ENCODE measurements around the gene WRNIP1. TPM values are rescaled to one million over a fixed set of nuclear protein-coding genes. Genes with fewer than 3 reads are reported as not detected.

The WRNIP1 gene
- total and polyA plus RNA-seq, 12 donors, result 27.7 to 82.2 (median 53.8) TPM

DNA sequence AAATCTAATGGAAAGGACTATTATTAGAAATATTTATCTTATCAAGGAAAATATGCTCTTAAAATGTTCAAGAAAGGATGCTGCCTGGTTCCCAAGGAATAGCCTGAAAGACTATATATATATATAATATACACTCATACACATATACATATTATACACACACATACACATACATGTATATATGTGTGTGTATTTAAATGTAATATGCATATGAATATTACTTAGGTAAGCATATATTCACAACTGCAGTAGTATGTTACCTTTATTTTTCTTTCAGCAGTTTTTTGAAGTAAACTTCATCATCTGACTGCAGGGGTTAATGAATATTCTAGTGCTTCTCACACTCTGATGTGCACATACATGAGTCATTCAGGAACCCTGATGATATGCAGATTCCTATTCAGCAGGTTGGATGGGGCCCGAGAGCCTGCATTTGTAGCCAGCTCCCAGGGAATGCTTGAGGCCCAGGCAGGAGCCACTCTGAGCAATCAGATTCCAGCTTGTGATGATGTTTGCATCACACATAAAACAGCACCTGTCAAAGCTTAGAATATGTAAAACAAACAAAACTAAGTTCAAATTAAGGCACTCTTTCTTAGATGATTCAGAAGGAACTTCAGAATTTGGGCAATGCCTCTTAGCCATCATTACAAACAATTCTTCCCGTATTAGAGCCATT is 30.6 kb upstream of the WRNIP1 start:
- no peak for TF ChIP-seq POLR2A (IDR thresholded peaks at IDR 0.05)
- no peak for TF ChIP-seq CTCF (IDR thresholded peaks at IDR 0.05)
- Histone ChIP-seq H3K27me3 (no peaks in the 10 kb centered on the region), H3K4me1 (replicated peaks in 1 of 2) (peaks cover 0 to 5% of the 10 kb centered on the region in 2 donors), H3K36me3 (replicated peaks in 1 of 2) (no peaks in the 10 kb centered on the region), H3K9me3 (replicated peaks in 1 of 3) (no peaks in the 10 kb centered on the region), H3K27ac (no peak overlapping the region), H3K4me3 (no peak overlapping the region)
- intact Hi-C loops (cut with DNase I), result loop anchor here in 1 of 2 donors (10.0 kb wide), 1 partner anchor 1140 kb away; no protein-coding TSS in a partner anchor
- 86 to 98% (median 89%) methylated on average over 2 of the region's 2 CpGs for WGBS, 4 donors
- DNase-seq, result no peak

DNA sequence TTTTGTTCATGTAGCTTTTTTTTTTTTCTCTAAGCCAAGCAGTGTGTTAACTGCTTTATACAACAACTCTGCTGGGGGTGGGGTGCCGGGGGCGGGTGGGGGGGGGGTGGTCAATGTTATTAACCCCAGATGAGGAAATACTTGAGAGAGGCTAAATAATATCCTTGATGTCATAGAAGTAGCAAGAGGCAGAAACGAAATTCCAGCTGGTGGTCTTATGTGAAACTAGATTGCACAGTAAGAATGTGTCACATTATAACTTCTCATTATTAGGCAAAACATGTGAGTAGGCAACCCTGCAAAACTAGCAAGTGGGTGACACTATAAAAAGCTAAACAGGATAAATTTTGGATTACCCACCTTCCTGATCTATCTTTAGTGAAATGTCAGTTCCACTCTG is 27.3 kb upstream of the WRNIP1 start:
- H3K27ac ChIP-seq, result no peak overlapping the region
- DNase-seq, result no peak
- H3K36me3 ChIP-seq (replicated peaks in 1 of 2), result no peaks in the 10 kb centered on the region
- H3K27me3 ChIP-seq, result no peaks in the 10 kb centered on the region
- H3K4me1 ChIP-seq (replicated peaks in 1 of 2), result peaks cover 0 to 2% of the 10 kb centered on the region in 2 donors
- H3K4me3 ChIP-seq, result no peak overlapping the region
- TF ChIP-seq CTCF (IDR thresholded peaks at IDR 0.05), result no peak
- no peak for TF ChIP-seq POLR2A (IDR thresholded peaks at IDR 0.05)
- H3K9me3 ChIP-seq (replicated peaks in 1 of 3), result no peaks in the 10 kb centered on the region
- 40 to 56% (median 46%) methylated on average over 3 of the region's 3 CpGs for WGBS, 4 donors
- intact Hi-C loops (cut with DNase I), result loop anchor here in 1 of 2 donors (10.0 kb wide), 1 partner anchor 1143 kb away; no protein-coding TSS in a partner anchor

DNA sequence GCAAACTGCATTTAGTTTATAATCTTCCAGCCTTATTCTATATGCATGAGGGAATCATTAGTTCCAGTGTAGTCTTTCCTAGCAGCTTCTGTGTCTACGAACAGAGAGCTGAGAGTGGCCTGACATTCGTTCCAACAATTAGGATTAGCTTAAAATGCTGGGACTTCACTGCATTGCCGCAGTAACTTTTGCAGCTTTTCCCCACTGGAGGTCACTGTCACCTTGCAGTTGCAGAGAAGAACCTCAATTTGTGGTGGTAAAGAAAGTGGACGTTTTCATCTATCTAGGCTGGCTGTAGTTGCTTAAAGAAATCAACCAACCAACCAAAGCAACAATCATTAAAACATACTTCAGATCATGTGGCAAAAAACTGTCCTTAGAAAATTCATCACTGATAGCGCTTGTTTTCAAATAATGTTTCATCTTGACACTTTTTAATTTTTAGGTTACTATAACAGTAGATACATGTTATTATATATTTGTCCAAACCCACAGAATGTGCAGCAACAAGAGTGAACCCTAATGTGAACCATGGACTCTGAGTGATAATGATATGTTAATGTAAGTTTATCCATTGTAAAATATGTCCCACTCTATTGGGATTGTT is 26.7 kb upstream of the WRNIP1 start:
- H3K9me3 ChIP-seq (replicated peaks in 1 of 3), result no peaks in the 10 kb centered on the region
- H3K27ac ChIP-seq, result no peak overlapping the region
- WGBS, 4 donors, result 19 to 32% (median 28%) methylated on average over 5 of the region's 5 CpGs
- intact Hi-C loops (cut with DNase I), result loop anchor here in 1 of 2 donors (10.0 kb wide), 1 partner anchor 1144 kb away; no protein-coding TSS in a partner anchor
- H3K4me3 ChIP-seq, result no peak overlapping the region
- H3K4me1 ChIP-seq (replicated peaks in 1 of 2), result no peaks in the 10 kb centered on the region
- no peaks in the 10 kb centered on the region for H3K36me3 ChIP-seq (replicated peaks in 1 of 2)
- TF ChIP-seq CTCF (IDR thresholded peaks at IDR 0.05), result peak; percentile 42 to 72 (median 70)
- TF ChIP-seq POLR2A (IDR thresholded peaks at IDR 0.05), result no peak
- no peaks in the 10 kb centered on the region for H3K27me3 ChIP-seq
- DNase-seq, result peak; percentile 36 to 73 (median 50)

DNA sequence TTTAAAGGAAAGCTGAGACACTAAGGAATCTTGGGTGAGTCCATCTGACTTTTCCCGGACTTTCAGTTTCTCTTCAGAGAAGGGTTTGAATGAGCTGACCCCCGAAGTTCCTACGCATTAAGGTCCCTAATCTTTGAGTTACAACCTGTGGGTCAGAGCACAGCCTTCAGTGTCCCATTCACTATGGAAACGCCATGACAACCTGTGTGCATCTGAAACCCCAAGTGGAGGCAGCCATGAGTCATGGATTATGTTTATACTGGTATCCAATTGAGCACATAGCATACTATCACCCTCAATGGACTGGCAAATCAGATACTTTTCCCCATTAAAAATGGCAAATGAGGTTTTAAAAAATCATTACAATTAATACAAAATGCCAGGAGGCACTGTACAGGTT is 25.9 kb upstream of the WRNIP1 start:
- Histone ChIP-seq H3K9me3 (replicated peaks in 1 of 3) (no peaks in the 10 kb centered on the region), H3K27ac (no peak overlapping the region), H3K4me1 (replicated peaks in 1 of 2) (no peaks in the 10 kb centered on the region), H3K36me3 (replicated peaks in 1 of 2) (no peaks in the 10 kb centered on the region), H3K4me3 (no peak overlapping the region), H3K27me3 (no peaks in the 10 kb centered on the region)
- no peak for TF ChIP-seq CTCF (IDR thresholded peaks at IDR 0.05)
- TF ChIP-seq POLR2A (IDR thresholded peaks at IDR 0.05), result no peak
- 83 to 92% (median 88%) methylated on average over 4 of the region's 4 CpGs for WGBS, 4 donors
- intact Hi-C loops (cut with DNase I), result loop anchor here in 1 of 2 donors (10.0 kb wide), 1 partner anchor 1145 kb away; no protein-coding TSS in a partner anchor
- DNase-seq, result no peak
